ENCODE data around the gene UBE2E2. TPM values are rescaled to one million over a fixed set of nuclear protein-coding genes. Genes with fewer than 3 reads are reported as not detected.

UBE2E2 gene
- total RNA-seq, 4 donors from 2014 or later: 7.9 to 44.7 (median 26.6) TPM

DNA sequence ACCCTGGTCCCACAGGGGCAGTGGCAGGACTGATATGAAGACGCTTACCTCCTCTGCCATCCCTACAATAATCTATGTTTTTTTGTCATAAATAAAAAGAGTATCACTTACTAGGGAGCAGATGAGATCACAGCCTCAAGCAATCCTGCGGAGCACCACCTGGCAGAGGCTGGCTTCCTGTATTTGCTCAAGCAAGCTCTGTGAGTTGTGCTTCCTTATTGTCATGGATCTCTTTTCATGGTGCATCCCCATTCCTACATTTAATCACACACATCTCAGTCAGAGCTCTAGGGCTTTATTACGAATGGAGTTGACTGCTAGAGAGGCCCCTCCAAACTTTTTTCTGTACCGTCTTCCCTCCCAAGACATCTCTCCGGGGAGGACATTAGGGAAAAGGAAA, 186.0 kb downstream of the UBE2E2 start:
- Histone ChIP-seq H3K9me3 (no peaks in the 10 kb centered on the region), H3K36me3 (no peaks in the 10 kb centered on the region), H3K27me3 (no peaks in the 10 kb centered on the region), H3K27ac (no peak overlapping the region), H3K4me3 (no peak overlapping the region), H3K4me1 (peaks cover 42 to 47% of the 10 kb centered on the region in 2 donors)
- in situ Hi-C loops (cut with MboI; ENCODE audit: low sequenced_read_pairs in 4 of 4) (no loop called here), intact Hi-C loops (cut with DNase I; ENCODE audit: low total_unique reads) (no loop called here)
- DNase-seq (no peak), ATAC-seq (no peak)
- TF ChIP-seq POLR2A (IDR thresholded peaks at IDR 0.05): no peak
- TF ChIP-seq, protein P1, sequence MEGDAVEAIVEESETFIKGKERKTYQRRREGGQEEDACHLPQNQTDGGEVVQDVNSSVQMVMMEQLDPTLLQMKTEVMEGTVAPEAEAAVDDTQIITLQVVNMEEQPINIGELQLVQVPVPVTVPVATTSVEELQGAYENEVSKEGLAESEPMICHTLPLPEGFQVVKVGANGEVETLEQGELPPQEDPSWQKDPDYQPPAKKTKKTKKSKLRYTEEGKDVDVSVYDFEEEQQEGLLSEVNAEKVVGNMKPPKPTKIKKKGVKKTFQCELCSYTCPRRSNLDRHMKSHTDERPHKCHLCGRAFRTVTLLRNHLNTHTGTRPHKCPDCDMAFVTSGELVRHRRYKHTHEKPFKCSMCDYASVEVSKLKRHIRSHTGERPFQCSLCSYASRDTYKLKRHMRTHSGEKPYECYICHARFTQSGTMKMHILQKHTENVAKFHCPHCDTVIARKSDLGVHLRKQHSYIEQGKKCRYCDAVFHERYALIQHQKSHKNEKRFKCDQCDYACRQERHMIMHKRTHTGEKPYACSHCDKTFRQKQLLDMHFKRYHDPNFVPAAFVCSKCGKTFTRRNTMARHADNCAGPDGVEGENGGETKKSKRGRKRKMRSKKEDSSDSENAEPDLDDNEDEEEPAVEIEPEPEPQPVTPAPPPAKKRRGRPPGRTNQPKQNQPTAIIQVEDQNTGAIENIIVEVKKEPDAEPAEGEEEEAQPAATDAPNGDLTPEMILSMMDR (IDR thresholded peaks at IDR 0.05 in 4 of 5, conservative IDR thresholded peaks at IDR 0.05 in 1 of 5): no peak

DNA sequence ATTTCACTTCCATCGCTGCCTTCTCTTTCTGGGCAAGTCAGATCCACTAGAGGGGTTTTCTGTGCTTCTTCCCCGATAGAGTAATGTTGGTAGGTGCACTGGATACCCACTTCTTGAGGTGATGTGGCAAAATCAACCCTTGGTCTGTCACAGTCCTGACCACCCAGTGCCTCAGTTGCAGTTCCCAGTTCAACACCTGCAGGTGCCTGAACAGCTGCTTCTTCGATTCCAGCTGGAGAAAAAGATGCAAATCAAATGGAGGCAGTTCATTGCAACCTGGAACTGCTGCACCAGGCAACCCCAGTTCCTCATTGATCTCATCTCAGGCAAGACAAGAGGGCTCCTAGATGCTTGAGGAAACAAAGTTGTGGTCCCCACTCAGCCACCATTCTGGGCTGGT, 186.6 kb downstream of the UBE2E2 start:
- no peak overlapping the region for H3K4me3 ChIP-seq
- no peaks in the 10 kb centered on the region for H3K36me3 ChIP-seq
- H3K4me1 ChIP-seq: peaks cover 36 to 41% of the 10 kb centered on the region in 2 donors
- in situ Hi-C loops (cut with MboI; ENCODE audit: low sequenced_read_pairs in 4 of 4): no loop called here
- H3K9me3 ChIP-seq: no peaks in the 10 kb centered on the region
- DNase-seq (no peak), ATAC-seq (no peak)
- intact Hi-C loops (cut with DNase I; ENCODE audit: low total_unique reads): no loop called here
- H3K27me3 ChIP-seq: no peaks in the 10 kb centered on the region
- TF ChIP-seq, protein P1 (IDR thresholded peaks at IDR 0.05 in 4 of 5, conservative IDR thresholded peaks at IDR 0.05 in 1 of 5): no peak
- no peak for TF ChIP-seq POLR2A (IDR thresholded peaks at IDR 0.05)
- no peak overlapping the region for H3K27ac ChIP-seq

DNA sequence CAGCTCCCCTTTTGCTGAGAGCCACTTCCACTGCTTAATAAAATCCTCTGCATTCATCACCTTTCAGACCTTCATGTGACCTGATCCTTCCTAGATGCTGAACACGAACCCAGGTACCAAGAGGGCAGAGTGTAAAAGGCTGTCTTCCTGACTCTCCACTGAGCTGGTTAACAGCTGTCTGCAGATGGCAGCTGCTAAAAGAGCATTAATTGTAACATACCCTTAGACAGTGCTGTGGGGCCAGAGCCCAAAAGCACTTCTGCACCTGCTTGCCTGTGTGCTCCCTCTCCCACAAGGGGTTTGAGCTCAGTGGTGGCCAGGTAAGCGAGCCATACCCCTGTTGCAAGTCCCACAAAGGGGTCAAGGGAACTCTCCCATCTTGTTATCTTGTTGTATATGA, 187.3 kb downstream of the UBE2E2 start:
- Histone ChIP-seq H3K4me3 (no peak overlapping the region), H3K9me3 (no peaks in the 10 kb centered on the region), H3K36me3 (no peaks in the 10 kb centered on the region), H3K27ac (no peak overlapping the region), H3K27me3 (no peaks in the 10 kb centered on the region), H3K4me1 (peaks cover 28 to 33% of the 10 kb centered on the region in 2 donors)
- intact Hi-C loops (cut with DNase I; ENCODE audit: low total_unique reads): no loop called here
- TF ChIP-seq, protein P1 (IDR thresholded peaks at IDR 0.05 in 4 of 5, conservative IDR thresholded peaks at IDR 0.05 in 1 of 5): no peak
- no peak for TF ChIP-seq POLR2A (IDR thresholded peaks at IDR 0.05)
- in situ Hi-C loops (cut with MboI; ENCODE audit: low sequenced_read_pairs in 4 of 4): no loop called here
- DNase-seq (no peak), ATAC-seq (no peak)

DNA sequence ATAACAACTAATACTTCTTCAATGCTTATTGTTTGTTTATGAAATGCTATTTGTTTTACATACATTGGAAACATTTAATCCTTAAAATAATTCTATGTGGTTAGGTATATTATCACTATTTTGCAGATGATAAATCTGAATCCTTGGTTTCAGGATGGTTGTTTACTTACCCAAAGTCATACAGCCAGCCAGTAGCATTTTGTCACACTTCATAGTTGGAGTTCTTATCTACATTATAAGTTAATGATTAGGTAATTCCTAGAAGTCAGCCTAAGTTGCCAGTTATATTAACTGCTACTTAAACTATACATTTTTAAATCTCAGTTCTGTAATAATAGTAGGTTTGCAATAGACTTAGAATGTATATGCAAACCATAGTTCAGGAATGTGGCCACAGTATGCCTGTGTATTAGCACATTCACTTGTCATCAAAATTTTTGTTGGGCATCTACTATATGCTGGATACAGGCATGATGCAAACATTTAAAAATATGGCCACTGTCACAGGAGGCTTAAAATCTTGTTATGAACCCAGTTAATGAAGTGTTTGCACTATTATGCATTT, 187.9 kb downstream of the UBE2E2 start:
- Histone ChIP-seq H3K36me3 (no peaks in the 10 kb centered on the region), H3K27ac (no peak overlapping the region), H3K4me3 (no peak overlapping the region), H3K9me3 (no peaks in the 10 kb centered on the region), H3K4me1 (peaks cover 22 to 30% of the 10 kb centered on the region in 2 donors), H3K27me3 (no peaks in the 10 kb centered on the region)
- intact Hi-C loops (cut with DNase I; ENCODE audit: low total_unique reads): no loop called here
- ATAC-seq (no peak), DNase-seq (no peak)
- no peak for TF ChIP-seq POLR2A (IDR thresholded peaks at IDR 0.05)
- TF ChIP-seq, protein P1 (IDR thresholded peaks at IDR 0.05 in 4 of 5, conservative IDR thresholded peaks at IDR 0.05 in 1 of 5): no peak
- in situ Hi-C loops (cut with MboI; ENCODE audit: low sequenced_read_pairs in 4 of 4): no loop called here

DNA sequence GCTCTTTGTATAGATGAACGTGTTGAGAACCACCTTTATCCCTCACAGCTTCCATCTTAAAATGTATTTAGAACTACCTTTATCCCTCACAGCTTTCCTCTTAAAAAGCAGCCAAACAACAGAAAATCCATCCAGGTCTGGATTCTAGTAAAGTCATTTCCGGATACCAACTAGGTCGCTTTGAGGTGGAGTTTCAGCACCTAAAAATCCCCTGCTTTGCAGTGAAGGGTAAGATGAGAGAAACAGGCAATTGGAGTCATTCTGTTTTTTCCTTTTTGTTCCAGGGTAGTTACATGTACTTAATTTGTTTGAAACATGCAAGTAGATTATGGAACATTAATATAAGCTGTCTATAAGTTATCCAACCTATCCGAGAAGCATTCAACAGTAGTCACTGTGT, 192.0 kb downstream of the UBE2E2 start:
- H3K9me3 ChIP-seq: no peaks in the 10 kb centered on the region
- H3K4me3 ChIP-seq: no peak overlapping the region
- in situ Hi-C loops (cut with MboI; ENCODE audit: low sequenced_read_pairs in 4 of 4): no loop called here
- intact Hi-C loops (cut with DNase I; ENCODE audit: low total_unique reads): no loop called here
- H3K36me3 ChIP-seq: no peaks in the 10 kb centered on the region
- no peak for DNase-seq
- no peak overlapping the region for H3K27ac ChIP-seq
- no peak for ATAC-seq
- H3K27me3 ChIP-seq: no peaks in the 10 kb centered on the region
- H3K4me1 ChIP-seq: peaks cover 8 to 34% of the 10 kb centered on the region in 2 donors
- TF ChIP-seq, protein P1 (IDR thresholded peaks at IDR 0.05 in 4 of 5, conservative IDR thresholded peaks at IDR 0.05 in 1 of 5): no peak
- no peak for TF ChIP-seq POLR2A (IDR thresholded peaks at IDR 0.05)

Measured in gastrocnemius medialis (tissue), 4 donors.